HEK293 (cell line): ENCODE data around the gene PKN3.

Experiments
- CTCF ChIA-PET: fragments of 350-600 bp; formaldehyde crosslinking; extraction: SDS; loops from one replicate; lab custom pipeline; 2021; ENCODE audit warnings: antibody characterized with exemption; lab: Yijun Ruan, JAX
- POLR2A ChIA-PET: fragments of 300-600 bp; formaldehyde crosslinking; extraction: SDS; loops from one replicate; lab custom pipeline; 2020; ENCODE audit warnings: antibody characterized with exemption, inconsistent platforms; lab: Yijun Ruan, JAX
- H3K27ac ChIP-seq: fragments of 200-500 bp; sonication (Bioruptor generic); 2 replicates; pipeline ENCODE4 v1.5.1; 2014; ENCODE audit warnings: low read depth, low read length, control low read depth, inconsistent platforms; ENCODE audit errors: extremely low read depth
- H3K36me3 ChIP-seq, 2 experiments: fragments of 200-500 bp in 1 of 2; sonication (Bioruptor generic) in 1 of 2; 1 replicate in 1 of 2; 2 replicates in 1 of 2; pipeline ENCODE4 v1.5.1; 2014 to 2017; ENCODE audit warnings: inconsistent platforms in 2 of 2, low read length in 2 of 2; ENCODE audit not compliant: control insufficient read depth in 2 of 2, insufficient read depth in 1 of 2
- H3K4me1 ChIP-seq: fragments of 200-500 bp; sonication (Bioruptor generic); 2 replicates; pipeline ENCODE4 v1.5.1; 2014; ENCODE audit warnings: mild to moderate bottlenecking, low read length, inconsistent platforms; ENCODE audit not compliant: control insufficient read depth, insufficient read depth
- H3K4me3 ChIP-seq: 2 replicates; pipeline ENCODE4 v1.5.1; 2011; ENCODE audit warnings: low read depth, mild to moderate bottlenecking, control low read depth, low read length, moderate library complexity
- H3K9me3 ChIP-seq: fragments of 200-500 bp; sonication (Bioruptor generic); 2 replicates; pipeline ENCODE4 v1.5.1; 2014; ENCODE audit warnings: low read depth, low read length, inconsistent platforms; ENCODE audit not compliant: control insufficient read depth, insufficient read depth
- GLIS2 ChIP-seq: fragments of 450-650 bp; formaldehyde crosslinking; IDR thresholded peaks from 2 replicates; pipeline ENCODE4 v1.5.1; 2016; ENCODE audit warnings: missing biosample characterization, missing genetic modification characterization
- HIC1 ChIP-seq: fragments of 450-650 bp; formaldehyde crosslinking; IDR thresholded peaks from 2 replicates; pipeline ENCODE4 v1.5.1; 2016; ENCODE audit warnings: missing biosample characterization, missing genetic modification characterization
- OSR2 ChIP-seq: fragments of 450-650 bp; formaldehyde crosslinking; IDR thresholded peaks from 2 replicates; pipeline ENCODE4 v1.5.1; 2016; ENCODE audit warnings: missing biosample characterization, missing genetic modification characterization
- PRDM1 ChIP-seq: fragments of 450-650 bp; formaldehyde crosslinking; IDR thresholded peaks from 2 replicates; pipeline ENCODE4; 2016; ENCODE audit warnings: missing biosample characterization, missing genetic modification characterization
- SETDB1 ChIP-seq: IDR thresholded peaks from one replicate; pipeline ENCODE4 v1.6.1; 2017; ENCODE audit warnings: mild to moderate bottlenecking, low read length, moderate library complexity, mixed read lengths; ENCODE audit not compliant: insufficient read length
- SP2 ChIP-seq: fragments of 450-650 bp; formaldehyde crosslinking; IDR thresholded peaks from 2 replicates; pipeline ENCODE4 v1.5.1; 2016; ENCODE audit warnings: missing biosample characterization, missing genetic modification characterization
- SP3 ChIP-seq: fragments of 450-650 bp; formaldehyde crosslinking; IDR thresholded peaks from 2 replicates; pipeline ENCODE4 v1.5.1; 2016; ENCODE audit warnings: missing biosample characterization, missing genetic modification characterization
- WT1 ChIP-seq: fragments of 450-650 bp; formaldehyde crosslinking; IDR thresholded peaks from 2 replicates; pipeline ENCODE4 v1.5.1; 2016; ENCODE audit warnings: missing biosample characterization, missing genetic modification characterization
- ZBTB10 ChIP-seq: fragments of 450-650 bp; formaldehyde crosslinking; IDR thresholded peaks from 2 replicates; pipeline ENCODE4 v1.5.1; 2016; ENCODE audit warnings: missing biosample characterization, missing genetic modification characterization
- ZBTB11 ChIP-seq: fragments of 450-650 bp; formaldehyde crosslinking; conservative IDR thresholded peaks from 2 replicates; pipeline ENCODE4 v1.5.1; 2016; ENCODE audit warnings: low read depth, missing biosample characterization, missing genetic modification characterization
- ZFHX2 ChIP-seq: fragments of 450-650 bp; formaldehyde crosslinking; conservative IDR thresholded peaks from 2 replicates; pipeline ENCODE4 v1.5.1; 2016; ENCODE audit warnings: missing biosample characterization, missing genetic modification characterization
- ZFP69B ChIP-seq: fragments of 450-650 bp; formaldehyde crosslinking; IDR thresholded peaks from 2 replicates; pipeline ENCODE4 v1.5.1; 2016; ENCODE audit warnings: missing biosample characterization, missing genetic modification characterization
- ZNF155 ChIP-seq: fragments of 450-650 bp; formaldehyde crosslinking; IDR thresholded peaks from 2 replicates; pipeline ENCODE4 v1.5.1; 2016; ENCODE audit warnings: missing biosample characterization, missing genetic modification characterization
- ZNF16 ChIP-seq: fragments of 450-650 bp; formaldehyde crosslinking; IDR thresholded peaks from 2 replicates; pipeline ENCODE4 v1.5.1; 2016; ENCODE audit warnings: low read depth, missing biosample characterization, missing genetic modification characterization
- ZNF202 ChIP-seq: fragments of 450-650 bp; formaldehyde crosslinking; IDR thresholded peaks from 2 replicates; pipeline ENCODE4 v1.5.1; 2016; ENCODE audit warnings: missing biosample characterization, missing genetic modification characterization, borderline replicate concordance
- ZNF214 ChIP-seq: fragments of 450-650 bp; formaldehyde crosslinking; IDR thresholded peaks from 2 replicates; pipeline ENCODE4 v1.5.1; 2017; ENCODE audit warnings: missing biosample characterization, mild to moderate bottlenecking, missing genetic modification characterization, borderline replicate concordance
- ZNF223 ChIP-seq: fragments of 450-650 bp; formaldehyde crosslinking; IDR thresholded peaks from 2 replicates; pipeline ENCODE4 v1.5.1; 2016; ENCODE audit warnings: missing biosample characterization, missing genetic modification characterization
- ZNF394 ChIP-seq: fragments of 450-650 bp; formaldehyde crosslinking; IDR thresholded peaks from 2 replicates; pipeline ENCODE4 v1.5.1; 2016; ENCODE audit warnings: missing biosample characterization, missing genetic modification characterization, mild to moderate bottlenecking, moderate library complexity, borderline replicate concordance
- ZNF473 ChIP-seq: fragments of 450-650 bp; formaldehyde crosslinking; IDR thresholded peaks from 2 replicates; pipeline ENCODE4 v1.5.1; 2017; ENCODE audit warnings: missing biosample characterization, missing genetic modification characterization
- ZNF555 ChIP-seq: fragments of 450-650 bp; formaldehyde crosslinking; conservative IDR thresholded peaks from 2 replicates; pipeline ENCODE4 v1.5.1; 2017; ENCODE audit warnings: missing biosample characterization, mild to moderate bottlenecking, missing genetic modification characterization, inconsistent platforms
- ZNF571 ChIP-seq: fragments of 450-650 bp; formaldehyde crosslinking; IDR thresholded peaks from 2 replicates; pipeline ENCODE4 v1.5.0; 2017; ENCODE audit warnings: missing biosample characterization, missing genetic modification characterization
- ZNF692 ChIP-seq: fragments of 450-650 bp; formaldehyde crosslinking; IDR thresholded peaks from 2 replicates; pipeline ENCODE4 v1.5.1; 2016; ENCODE audit warnings: missing biosample characterization, missing genetic modification characterization
- ZNF704 ChIP-seq: fragments of 450-650 bp; formaldehyde crosslinking; IDR thresholded peaks from 2 replicates; pipeline ENCODE4 v1.5.1; 2016; ENCODE audit warnings: missing biosample characterization, missing genetic modification characterization

PKN3 gene

GRCh38 chr9:128721487-128722010 lies 19.2 kb downstream of the PKN3 start (continued):
- TF ChIP-seq ZBTB11 (tag by site-specific recombination) (no peak), ZNF155 (tag by site-specific recombination) (no peak), HIC1 (tag by site-specific recombination) (peak; percentile 74), ZNF555 (tag by site-specific recombination) (no peak), ZNF692 (tag by site-specific recombination) (peak; percentile 93), ZNF571 (no peak), ZBTB10 (tag by site-specific recombination) (no peak), ZFHX2 (tag by site-specific recombination) (0 out of 2 replicates have a peak, but pooled peaks have one; percentile 34), PRDM1 (no peak), ZNF223 (no peak), SETDB1 (no peak), ZFP69B (tag by site-specific recombination) (peak; percentile 76), WT1 (tag by site-specific recombination) (no peak)

GRCh38 chr9:128722380-128723351 lies 20.4 kb downstream of the PKN3 start:
- H3K27ac ChIP-seq, result no peak overlapping the region; the same call in 1 of the 2 replicates
- H3K4me1 ChIP-seq, result no peaks in the 10 kb centered on the region
- ChIA-PET POLR2A (interaction anchor here (0.6 to 2.5 kb wide), 4 partner anchors 18 to 70 kb away, joined by 3 to 22 read pairs (median 3); partner anchors contain the start of gene PKN3), CTCF (no interaction called here)
- peak overlapping the region; percentile 91 for H3K4me3 ChIP-seq
- no peaks in the 10 kb centered on the region for H3K9me3 ChIP-seq
- peaks cover 0 to 35% of the 10 kb centered on the region in 2 experiments; a peak in 2 of 3 replicates for H3K36me3 ChIP-seq
- TF ChIP-seq OSR2 (tag by site-specific recombination), result 0 out of 2 replicates have a peak, but pooled peaks have one; percentile 31
- peak; percentile 85 for TF ChIP-seq ZNF16 (tag by site-specific recombination)
- TF ChIP-seq ZNF202 (tag by site-specific recombination), result no peak
- peak; percentile 58 for TF ChIP-seq ZNF394 (tag by site-specific recombination)
- no peak for TF ChIP-seq ZNF473 (tag by site-specific recombination)
- peak; percentile 23; the same call in 1 of the 2 replicates for TF ChIP-seq GLIS2 (tag by site-specific recombination)
- TF ChIP-seq SP2 (tag by site-specific recombination), result peak; percentile 67
- no peak for TF ChIP-seq ZNF704
- TF ChIP-seq SP3 (tag by site-specific recombination), result peak; percentile 34; the same call in 1 of the 2 replicates
- no peak for TF ChIP-seq ZNF214
